Right lobe of liver (tissue), 4 donors: ENCODE results near the gene ZIC1.

Source experiments
- POLR2A ChIP-seq: fragments of 450-650 bp; IDR thresholded peaks from one replicate; pipeline ENCODE4 v1.6.1; 2017; ENCODE audit warnings: antibody characterized with exemption, mild to moderate bottlenecking
- TF ChIP-seq, protein P1 (sequence below), 4 donors: fragments of 200-600 bp in 3 of 4; fragments of 450-650 bp in 1 of 4; IDR thresholded peaks; one replicate each; pipeline versions ENCODE4 v1.5.1 to v1.8.0; 2016 to 2022; ENCODE audit warnings: antibody characterized with exemption in 4 of 4, mild to moderate bottlenecking in 2 of 4
- donor health status: DM: no; HTN: no; CAD: no.
- donor health status: DM: no; HTN: no; CAD: no.
- donor health status: DM: no; HTN: yes; CAD: no.

DNA sequence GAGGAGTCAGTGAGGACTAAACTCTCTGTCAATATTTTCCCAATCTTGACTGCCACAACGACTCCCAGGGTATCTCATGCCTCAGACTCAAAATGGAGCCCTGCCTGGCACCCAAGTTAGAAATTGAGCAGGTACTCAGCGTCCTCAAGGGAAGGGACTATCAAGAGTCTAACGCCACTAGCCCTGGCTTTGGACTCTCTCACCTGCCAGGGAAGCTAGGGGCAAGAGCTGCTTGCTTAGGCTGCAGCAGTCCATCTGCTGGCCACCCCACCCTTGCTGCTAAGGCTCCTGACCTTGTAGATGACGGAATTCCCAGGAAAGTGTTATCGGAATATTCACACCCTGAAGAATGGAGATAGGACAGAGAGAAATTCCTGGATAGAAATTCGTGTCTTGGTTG is 35.9 kb upstream of the ZIC1 start:
- TF ChIP-seq, protein P1, sequence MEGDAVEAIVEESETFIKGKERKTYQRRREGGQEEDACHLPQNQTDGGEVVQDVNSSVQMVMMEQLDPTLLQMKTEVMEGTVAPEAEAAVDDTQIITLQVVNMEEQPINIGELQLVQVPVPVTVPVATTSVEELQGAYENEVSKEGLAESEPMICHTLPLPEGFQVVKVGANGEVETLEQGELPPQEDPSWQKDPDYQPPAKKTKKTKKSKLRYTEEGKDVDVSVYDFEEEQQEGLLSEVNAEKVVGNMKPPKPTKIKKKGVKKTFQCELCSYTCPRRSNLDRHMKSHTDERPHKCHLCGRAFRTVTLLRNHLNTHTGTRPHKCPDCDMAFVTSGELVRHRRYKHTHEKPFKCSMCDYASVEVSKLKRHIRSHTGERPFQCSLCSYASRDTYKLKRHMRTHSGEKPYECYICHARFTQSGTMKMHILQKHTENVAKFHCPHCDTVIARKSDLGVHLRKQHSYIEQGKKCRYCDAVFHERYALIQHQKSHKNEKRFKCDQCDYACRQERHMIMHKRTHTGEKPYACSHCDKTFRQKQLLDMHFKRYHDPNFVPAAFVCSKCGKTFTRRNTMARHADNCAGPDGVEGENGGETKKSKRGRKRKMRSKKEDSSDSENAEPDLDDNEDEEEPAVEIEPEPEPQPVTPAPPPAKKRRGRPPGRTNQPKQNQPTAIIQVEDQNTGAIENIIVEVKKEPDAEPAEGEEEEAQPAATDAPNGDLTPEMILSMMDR (IDR thresholded peaks at IDR 0.05), result no peak
- no peak for TF ChIP-seq POLR2A
